Measurements from ENCODE around the gene PODN. TPM values are rescaled to one million over a fixed set of nuclear protein-coding genes. Genes with fewer than 3 reads are reported as not detected.

Gene PODN, protein sequence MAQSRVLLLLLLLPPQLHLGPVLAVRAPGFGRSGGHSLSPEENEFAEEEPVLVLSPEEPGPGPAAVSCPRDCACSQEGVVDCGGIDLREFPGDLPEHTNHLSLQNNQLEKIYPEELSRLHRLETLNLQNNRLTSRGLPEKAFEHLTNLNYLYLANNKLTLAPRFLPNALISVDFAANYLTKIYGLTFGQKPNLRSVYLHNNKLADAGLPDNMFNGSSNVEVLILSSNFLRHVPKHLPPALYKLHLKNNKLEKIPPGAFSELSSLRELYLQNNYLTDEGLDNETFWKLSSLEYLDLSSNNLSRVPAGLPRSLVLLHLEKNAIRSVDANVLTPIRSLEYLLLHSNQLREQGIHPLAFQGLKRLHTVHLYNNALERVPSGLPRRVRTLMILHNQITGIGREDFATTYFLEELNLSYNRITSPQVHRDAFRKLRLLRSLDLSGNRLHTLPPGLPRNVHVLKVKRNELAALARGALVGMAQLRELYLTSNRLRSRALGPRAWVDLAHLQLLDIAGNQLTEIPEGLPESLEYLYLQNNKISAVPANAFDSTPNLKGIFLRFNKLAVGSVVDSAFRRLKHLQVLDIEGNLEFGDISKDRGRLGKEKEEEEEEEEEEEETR
- total RNA-seq = 10 to 100 TPM; 44.1 to 47.2 TPM

GRCh38 chr1:53061859-53062707 is at the start of gene PODN:
Gene PODN (plus strand): TSS chr1:53062213. CDS start chr1:53069856, 7,643 bp downstream.
- Histone ChIP-seq H3K9me3 (no peaks in the 10 kb centered on the region), H3K4me3 (peak within 1 kb of the TSS; percentile 63 to 68), H3K27me3 (no peaks in the 10 kb centered on the region), H3K36me3 (no peaks in the 10 kb centered on the region), H3K4me1 (peaks cover 0 to 53% of the 10 kb centered on the region in 2 donors), H3K27ac (peak within 1 kb of the TSS; percentile 69 to 72)
- DNase-seq (ENCODE audit: low spot score) = peak; percentile 61
- TF ChIP-seq, protein P1, sequence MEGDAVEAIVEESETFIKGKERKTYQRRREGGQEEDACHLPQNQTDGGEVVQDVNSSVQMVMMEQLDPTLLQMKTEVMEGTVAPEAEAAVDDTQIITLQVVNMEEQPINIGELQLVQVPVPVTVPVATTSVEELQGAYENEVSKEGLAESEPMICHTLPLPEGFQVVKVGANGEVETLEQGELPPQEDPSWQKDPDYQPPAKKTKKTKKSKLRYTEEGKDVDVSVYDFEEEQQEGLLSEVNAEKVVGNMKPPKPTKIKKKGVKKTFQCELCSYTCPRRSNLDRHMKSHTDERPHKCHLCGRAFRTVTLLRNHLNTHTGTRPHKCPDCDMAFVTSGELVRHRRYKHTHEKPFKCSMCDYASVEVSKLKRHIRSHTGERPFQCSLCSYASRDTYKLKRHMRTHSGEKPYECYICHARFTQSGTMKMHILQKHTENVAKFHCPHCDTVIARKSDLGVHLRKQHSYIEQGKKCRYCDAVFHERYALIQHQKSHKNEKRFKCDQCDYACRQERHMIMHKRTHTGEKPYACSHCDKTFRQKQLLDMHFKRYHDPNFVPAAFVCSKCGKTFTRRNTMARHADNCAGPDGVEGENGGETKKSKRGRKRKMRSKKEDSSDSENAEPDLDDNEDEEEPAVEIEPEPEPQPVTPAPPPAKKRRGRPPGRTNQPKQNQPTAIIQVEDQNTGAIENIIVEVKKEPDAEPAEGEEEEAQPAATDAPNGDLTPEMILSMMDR (IDR thresholded peaks at IDR 0.05) = no peak

- Histone ChIP-seq H3K27ac (peak overlapping the region; percentile 29 to 35), H3K4me1 (peaks cover 0 to 20% of the 10 kb centered on the region in 2 donors), H3K4me3 (peak overlapping the region; percentile 49), H3K9me3 (no peaks in the 10 kb centered on the region), H3K36me3 (no peaks in the 10 kb centered on the region), H3K27me3 (no peaks in the 10 kb centered on the region)
- DNase-seq (ENCODE audit: low spot score) = peak; percentile 79
- TF ChIP-seq, protein P1 (IDR thresholded peaks at IDR 0.05) = no peak
Observed at GRCh38 chr1:53014791-53015507, 47.1 kb upstream of the PODN start.

- peaks cover 0 to 20% of the 10 kb centered on the region in 2 donors for H3K4me1 ChIP-seq
Observed at GRCh38 chr1:53015508-53015860, 46.5 kb upstream of the PODN start.

GRCh38 chr1:53016705-53017104 is 45.3 kb upstream of the PODN start:
- Histone ChIP-seq H3K4me3 (no peak overlapping the region), H3K4me1 (peaks cover 0 to 14% of the 10 kb centered on the region in 2 donors), H3K27me3 (no peaks in the 10 kb centered on the region), H3K27ac (no peak overlapping the region), H3K9me3 (no peaks in the 10 kb centered on the region), H3K36me3 (no peaks in the 10 kb centered on the region)
- TF ChIP-seq, protein P1 (IDR thresholded peaks at IDR 0.05) = no peak
- DNase-seq (ENCODE audit: low spot score) = no peak

More at GRCh38 chr1:53015508-53015860, 46.5 kb upstream of the PODN start:
- no peaks in the 10 kb centered on the region for H3K36me3 ChIP-seq
- no peak for DNase-seq (ENCODE audit: low spot score)
- peak overlapping the region; percentile 49 for H3K4me3 ChIP-seq
- TF ChIP-seq, protein P1 (IDR thresholded peaks at IDR 0.05) = no peak
- H3K27me3 ChIP-seq = no peaks in the 10 kb centered on the region
- peak overlapping the region; percentile 29 to 35 for H3K27ac ChIP-seq
- no peaks in the 10 kb centered on the region for H3K9me3 ChIP-seq

- Histone ChIP-seq H3K4me3 (no peak overlapping the region), H3K9me3 (no peaks in the 10 kb centered on the region), H3K27ac (no peak overlapping the region), H3K36me3 (no peaks in the 10 kb centered on the region), H3K4me1 (peaks cover 0 to 19% of the 10 kb centered on the region in 2 donors), H3K27me3 (no peaks in the 10 kb centered on the region)
- no peak for DNase-seq (ENCODE audit: low spot score)
- TF ChIP-seq, protein P1 (IDR thresholded peaks at IDR 0.05) = no peak
Observed at GRCh38 chr1:53020588-53020987, 41.4 kb upstream of the PODN start.
